Mesodermal cell (in vitro differentiated cells): ENCODE data around the gene PAPSS1.
A peak's percentile ranks its signal among the peaks of the same experiment; 100 is the strongest.

Source experiments
- H3K27ac ChIP-seq: 2 replicates; pipeline ENCODE4 v1.7.0; 2013; ENCODE audit warnings: mild to moderate bottlenecking, low read depth, low read length, moderate library complexity; ENCODE audit not compliant: severe bottlenecking
- H3K36me3 ChIP-seq: 2 replicates; pipeline ENCODE4 v1.7.1; 2013; ENCODE audit warnings: mild to moderate bottlenecking, low read length, moderate library complexity; ENCODE audit not compliant: control insufficient read depth, insufficient read depth
- H3K4me1 ChIP-seq: one replicate; pipeline ENCODE4 v1.7.1; 2013; ENCODE audit warnings: mild to moderate bottlenecking, low read length; ENCODE audit not compliant: insufficient read depth, control insufficient read depth, poor library complexity, severe bottlenecking
- H3K4me3 ChIP-seq: 2 replicates; pipeline ENCODE4 v1.7.0; 2013; ENCODE audit warnings: low read length, control low read depth, mild to moderate bottlenecking; ENCODE audit not compliant: insufficient read depth, poor library complexity, severe bottlenecking; ENCODE audit errors: extremely low read depth
- H3K9me3 ChIP-seq: 2 replicates; pipeline ENCODE4 v1.7.1; 2013; ENCODE audit warnings: mild to moderate bottlenecking, low read length, moderate library complexity; ENCODE audit not compliant: control insufficient read depth
- WGBS, 2 experiments: methylation state at CpG; one replicate each; pipeline ENCODE4 v1.1.5; 2013; ENCODE audit warnings: missing lambda C conversion rate in 2 of 2; ENCODE audit not compliant: insufficient coverage in 2 of 2; 5-methylcytosine and 5-hydroxymethylcytosine counted together

The PAPSS1 gene

GRCh38 chr4:107570952-107571351 lies 149.1 kb downstream of the PAPSS1 start:
- Histone ChIP-seq H3K27ac (no peak overlapping the region), H3K36me3 (no peaks in the 10 kb centered on the region)
- 87 to 90% methylated on average over 1 to 2 of the region's 2 CpGs for WGBS, 2 experiments

GRCh38 chr4:107564326-107564725 lies 155.7 kb downstream of the PAPSS1 start:
- Histone ChIP-seq H3K36me3 (no peaks in the 10 kb centered on the region), H3K4me1 (peaks cover 12% of the 10 kb centered on the region), H3K4me3 (no peak overlapping the region), H3K9me3 (peaks cover 11% of the 10 kb centered on the region), H3K27ac (peak overlapping the region; percentile 82)
- WGBS, 2 experiments = 33 to 37% methylated on average over 2 of the region's 5 CpGs

More at GRCh38 chr4:107570952-107571351, 149.1 kb downstream of the PAPSS1 start:
- Histone ChIP-seq H3K4me3 (no peak overlapping the region), H3K4me1 (no peaks in the 10 kb centered on the region), H3K9me3 (peaks cover 11% of the 10 kb centered on the region)
